Measurements from ENCODE around the gene FUT1. TPM values are rescaled to one million over a fixed set of nuclear protein-coding genes. Genes with fewer than 3 reads are reported as not detected.

FUT1 gene
- total RNA-seq, 1 donor from 2014 or later: 19.9 TPM

DNA sequence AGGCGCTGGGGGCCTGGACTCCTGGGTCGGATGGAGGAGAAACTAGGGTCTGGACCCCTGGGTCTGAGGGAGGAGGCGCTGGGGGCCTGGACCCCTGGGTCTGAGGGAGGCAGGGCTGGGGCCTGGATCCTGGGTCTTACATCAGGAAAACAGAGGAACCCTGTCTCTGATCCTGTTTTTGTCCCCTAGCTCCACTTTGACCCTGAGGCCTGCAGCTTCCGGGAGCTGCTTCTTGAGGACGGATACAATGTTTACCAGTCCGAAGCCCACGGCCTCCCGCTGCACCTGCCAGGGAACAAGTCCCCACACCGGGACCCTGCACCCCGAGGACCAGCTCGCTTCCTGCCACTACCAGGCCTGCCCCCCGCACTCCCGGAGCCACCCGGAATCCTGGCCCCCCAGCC, 5.3 kb upstream of the FUT1 start:
- Histone ChIP-seq H3K4me1 (peaks cover 6% of the 10 kb centered on the region), H3K9me3 (no peaks in the 10 kb centered on the region), H3K36me3 (no peaks in the 10 kb centered on the region), H3K4me3 (no peak overlapping the region), H3K27me3 (no peaks in the 10 kb centered on the region), H3K27ac (no peak overlapping the region)
- ATAC-seq (no peak), DNase-seq (no peak)
- intact Hi-C loops (cut with DNase I): no loop called here
- TF ChIP-seq, protein P1, sequence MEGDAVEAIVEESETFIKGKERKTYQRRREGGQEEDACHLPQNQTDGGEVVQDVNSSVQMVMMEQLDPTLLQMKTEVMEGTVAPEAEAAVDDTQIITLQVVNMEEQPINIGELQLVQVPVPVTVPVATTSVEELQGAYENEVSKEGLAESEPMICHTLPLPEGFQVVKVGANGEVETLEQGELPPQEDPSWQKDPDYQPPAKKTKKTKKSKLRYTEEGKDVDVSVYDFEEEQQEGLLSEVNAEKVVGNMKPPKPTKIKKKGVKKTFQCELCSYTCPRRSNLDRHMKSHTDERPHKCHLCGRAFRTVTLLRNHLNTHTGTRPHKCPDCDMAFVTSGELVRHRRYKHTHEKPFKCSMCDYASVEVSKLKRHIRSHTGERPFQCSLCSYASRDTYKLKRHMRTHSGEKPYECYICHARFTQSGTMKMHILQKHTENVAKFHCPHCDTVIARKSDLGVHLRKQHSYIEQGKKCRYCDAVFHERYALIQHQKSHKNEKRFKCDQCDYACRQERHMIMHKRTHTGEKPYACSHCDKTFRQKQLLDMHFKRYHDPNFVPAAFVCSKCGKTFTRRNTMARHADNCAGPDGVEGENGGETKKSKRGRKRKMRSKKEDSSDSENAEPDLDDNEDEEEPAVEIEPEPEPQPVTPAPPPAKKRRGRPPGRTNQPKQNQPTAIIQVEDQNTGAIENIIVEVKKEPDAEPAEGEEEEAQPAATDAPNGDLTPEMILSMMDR (IDR thresholded peaks at IDR 0.05): no peak

DNA sequence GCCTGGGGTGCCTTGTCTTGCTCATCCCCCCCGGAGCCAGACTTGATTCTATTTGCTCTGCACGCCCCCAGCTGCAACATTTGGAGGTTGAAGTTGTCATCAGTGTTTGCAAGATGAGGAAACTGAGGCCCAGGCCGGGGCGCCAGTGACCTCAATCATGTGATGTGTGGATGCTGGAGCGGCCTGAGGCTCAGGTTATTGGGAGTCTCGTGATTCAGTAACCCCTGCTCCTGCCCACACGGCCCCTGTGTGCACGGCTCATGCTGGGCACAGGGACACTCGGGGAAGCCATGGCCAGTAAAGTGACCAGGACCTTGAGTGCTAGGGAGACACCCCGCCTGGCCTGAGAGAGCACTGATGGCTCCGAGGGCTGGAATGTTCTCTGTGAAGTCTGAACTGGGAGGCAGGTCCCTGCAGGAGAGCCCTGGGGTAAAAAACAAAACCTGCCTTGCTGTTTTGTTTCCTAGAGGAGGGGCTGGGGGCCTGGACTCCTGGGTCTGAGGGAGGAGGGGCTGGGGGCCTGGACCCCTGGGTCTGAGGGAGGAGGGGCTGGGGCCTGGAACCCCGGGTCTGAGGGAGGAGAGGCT, 4.7 kb upstream of the FUT1 start:
- TF ChIP-seq, protein P1 (IDR thresholded peaks at IDR 0.05): no peak

DNA sequence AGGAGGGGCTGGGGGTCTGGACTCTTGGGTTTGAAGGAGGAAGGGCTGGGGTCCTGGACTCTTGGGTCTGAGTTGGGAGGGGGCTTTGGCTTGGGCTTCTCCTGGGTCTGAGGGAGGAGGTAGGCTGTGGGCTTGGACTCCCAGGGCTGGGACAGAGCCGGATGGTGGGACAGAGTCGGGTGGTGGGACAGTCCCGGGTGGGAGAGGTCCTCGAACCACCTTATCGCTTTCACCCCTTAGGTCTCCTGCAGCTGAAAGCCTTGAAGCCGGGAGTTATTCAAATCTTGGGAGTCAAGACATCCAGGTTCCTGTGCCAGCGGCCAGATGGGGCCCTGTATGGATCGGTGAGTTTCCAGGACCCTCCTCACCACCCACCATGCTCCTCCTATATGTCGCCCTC, 4.2 kb upstream of the FUT1 start:
- H3K36me3 ChIP-seq: no peaks in the 10 kb centered on the region
- peaks cover 7% of the 10 kb centered on the region for H3K27me3 ChIP-seq
- H3K9me3 ChIP-seq: no peaks in the 10 kb centered on the region
- DNase-seq: no peak
- peaks cover 15% of the 10 kb centered on the region for H3K4me1 ChIP-seq
- H3K27ac ChIP-seq: no peak overlapping the region
- TF ChIP-seq, protein P1 (IDR thresholded peaks at IDR 0.05): no peak
- intact Hi-C loops (cut with DNase I): no loop called here
- ATAC-seq: no peak
- no peak overlapping the region for H3K4me3 ChIP-seq

More for the DNA sequence above, 4.7 kb upstream of the FUT1 start:
- Histone ChIP-seq H3K9me3 (no peaks in the 10 kb centered on the region), H3K36me3 (no peaks in the 10 kb centered on the region), H3K4me1 (peaks cover 10% of the 10 kb centered on the region), H3K27me3 (peaks cover 2% of the 10 kb centered on the region), H3K4me3 (no peak overlapping the region), H3K27ac (no peak overlapping the region)
- ATAC-seq (no peak), DNase-seq (no peak)
- intact Hi-C loops (cut with DNase I): no loop called here

DNA sequence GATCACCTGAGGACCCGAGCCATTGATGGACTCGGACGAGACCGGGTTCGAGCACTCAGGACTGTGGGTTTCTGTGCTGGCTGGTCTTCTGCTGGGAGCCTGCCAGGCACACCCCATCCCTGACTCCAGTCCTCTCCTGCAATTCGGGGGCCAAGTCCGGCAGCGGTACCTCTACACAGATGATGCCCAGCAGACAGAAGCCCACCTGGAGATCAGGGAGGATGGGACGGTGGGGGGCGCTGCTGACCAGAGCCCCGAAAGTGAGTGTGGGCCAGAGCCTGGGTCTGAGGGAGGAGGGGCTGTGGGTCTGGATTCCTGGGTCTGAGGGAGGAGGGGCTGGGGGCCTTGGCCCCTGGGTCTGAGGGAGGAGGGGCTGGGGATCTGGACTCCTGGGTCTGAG, 3.8 kb upstream of the FUT1 start:
- H3K27me3 ChIP-seq: peaks cover 11% of the 10 kb centered on the region
- H3K4me1 ChIP-seq: peaks cover 18% of the 10 kb centered on the region
- no peaks in the 10 kb centered on the region for H3K9me3 ChIP-seq
- H3K36me3 ChIP-seq: no peaks in the 10 kb centered on the region
- DNase-seq: no peak
- no peak overlapping the region for H3K4me3 ChIP-seq
- TF ChIP-seq, protein P1 (IDR thresholded peaks at IDR 0.05): no peak
- intact Hi-C loops (cut with DNase I): no loop called here
- H3K27ac ChIP-seq: no peak overlapping the region
- ATAC-seq: no peak

DNA sequence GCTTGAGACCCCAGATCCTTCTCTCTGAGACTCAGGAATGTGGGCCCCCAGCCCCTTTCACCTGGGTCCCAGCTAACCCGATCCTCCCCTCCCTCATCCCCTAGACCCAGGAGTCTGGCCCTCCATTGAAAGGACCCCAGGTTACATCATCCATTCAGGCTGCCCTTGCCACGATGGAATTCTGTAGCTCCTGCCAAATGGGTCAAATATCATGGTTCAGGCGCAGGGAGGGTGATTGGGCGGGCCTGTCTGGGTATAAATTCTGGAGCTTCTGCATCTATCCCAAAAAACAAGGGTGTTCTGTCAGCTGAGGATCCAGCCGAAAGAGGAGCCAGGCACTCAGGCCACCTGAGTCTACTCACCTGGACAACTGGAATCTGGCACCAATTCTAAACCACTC, 3.3 kb upstream of the FUT1 start:
- DNase-seq: no peak
- no peak overlapping the region for H3K4me3 ChIP-seq
- TF ChIP-seq, protein P1 (IDR thresholded peaks at IDR 0.05): no peak

More for the DNA sequence above, 3.3 kb upstream of the FUT1 start:
- Histone ChIP-seq H3K27ac (no peak overlapping the region), H3K27me3 (peaks cover 14% of the 10 kb centered on the region), H3K36me3 (no peaks in the 10 kb centered on the region), H3K4me1 (peaks cover 18% of the 10 kb centered on the region), H3K9me3 (no peaks in the 10 kb centered on the region)
- intact Hi-C loops (cut with DNase I): no loop called here
- ATAC-seq: no peak
